ENCODE measurements around the gene SNRPN.
"Not testable (repeated sequence)": the region's sequence is repeated elsewhere in the genome, so short reads cannot be mapped to it uniquely, and the experiment has no call there.

The SNRPN gene

GRCh38 chr15:24938224-24938623, 16.6 kb upstream of the SNRPN start:
- H3K36me3 ChIP-seq (ENCODE audit: control insufficient read depth, insufficient read depth, low read length); H3K9me3 ChIP-seq (ENCODE audit: control insufficient read depth, low read length); H3K27me3 ChIP-seq (replicated peaks; ENCODE audit: control insufficient read depth, insufficient read depth, low read length, poor library complexity, severe bottlenecking); H3K27ac ChIP-seq (ENCODE audit: insufficient read depth, low read length, poor library complexity, severe bottlenecking); DNase-seq; H3K4me3 ChIP-seq (ENCODE audit: insufficient read depth, low read depth, low read length, poor library complexity, severe bottlenecking); H3K4me1 ChIP-seq (ENCODE audit: control insufficient read depth, insufficient read depth, low read length, poor library complexity, severe bottlenecking): not testable (repeated sequence)

- no peaks in the 10 kb centered on the region for H3K36me3 ChIP-seq (ENCODE audit: control insufficient read depth, insufficient read depth, low read length)
Observed at GRCh38 chr15:24940236-24940635, 14.6 kb upstream of the SNRPN start.

GRCh38 chr15:24943361-24943760, 11.4 kb upstream of the SNRPN start:
- no peaks in the 10 kb centered on the region for H3K9me3 ChIP-seq (ENCODE audit: control insufficient read depth, low read length)
- no peak for DNase-seq

More at GRCh38 chr15:24940236-24940635, 14.6 kb upstream of the SNRPN start:
- Histone ChIP-seq H3K27ac (ENCODE audit: insufficient read depth, low read length, poor library complexity, severe bottlenecking) (no peak overlapping the region), H3K4me1 (ENCODE audit: control insufficient read depth, insufficient read depth, low read length, poor library complexity, severe bottlenecking) (no peaks in the 10 kb centered on the region), H3K27me3 (replicated peaks; ENCODE audit: control insufficient read depth, insufficient read depth, low read length, poor library complexity, severe bottlenecking) (no peaks in the 10 kb centered on the region), H3K9me3 (ENCODE audit: control insufficient read depth, low read length) (no peaks in the 10 kb centered on the region), H3K4me3 (ENCODE audit: insufficient read depth, low read depth, low read length, poor library complexity, severe bottlenecking) (no peak overlapping the region)
- DNase-seq = no peak

GRCh38 chr15:24944954-24945353, 9.8 kb upstream of the SNRPN start:
- DNase-seq = no peak
- H3K27ac ChIP-seq (ENCODE audit: insufficient read depth, low read length, poor library complexity, severe bottlenecking) = no peak overlapping the region

More at GRCh38 chr15:24943361-24943760, 11.4 kb upstream of the SNRPN start:
- Histone ChIP-seq H3K4me3 (ENCODE audit: insufficient read depth, low read depth, low read length, poor library complexity, severe bottlenecking) (no peak overlapping the region), H3K36me3 (ENCODE audit: control insufficient read depth, insufficient read depth, low read length) (no peaks in the 10 kb centered on the region), H3K27ac (ENCODE audit: insufficient read depth, low read length, poor library complexity, severe bottlenecking) (no peak overlapping the region), H3K4me1 (ENCODE audit: control insufficient read depth, insufficient read depth, low read length, poor library complexity, severe bottlenecking) (no peaks in the 10 kb centered on the region), H3K27me3 (replicated peaks; ENCODE audit: control insufficient read depth, insufficient read depth, low read length, poor library complexity, severe bottlenecking) (no peaks in the 10 kb centered on the region)

GRCh38 chr15:24945711-24946110, 9.1 kb upstream of the SNRPN start:
- H3K4me1 ChIP-seq (ENCODE audit: control insufficient read depth, insufficient read depth, low read length, poor library complexity, severe bottlenecking) = no peaks in the 10 kb centered on the region

More at GRCh38 chr15:24944954-24945353, 9.8 kb upstream of the SNRPN start:
- no peaks in the 10 kb centered on the region for H3K4me1 ChIP-seq (ENCODE audit: control insufficient read depth, insufficient read depth, low read length, poor library complexity, severe bottlenecking)
- no peaks in the 10 kb centered on the region for H3K9me3 ChIP-seq (ENCODE audit: control insufficient read depth, low read length)
- no peaks in the 10 kb centered on the region for H3K36me3 ChIP-seq (ENCODE audit: control insufficient read depth, insufficient read depth, low read length)
- H3K4me3 ChIP-seq (ENCODE audit: insufficient read depth, low read depth, low read length, poor library complexity, severe bottlenecking) = no peak overlapping the region
- no peaks in the 10 kb centered on the region for H3K27me3 ChIP-seq (replicated peaks; ENCODE audit: control insufficient read depth, insufficient read depth, low read length, poor library complexity, severe bottlenecking)

GRCh38 chr15:24948495-24948894, 6.3 kb upstream of the SNRPN start:
- H3K4me1 ChIP-seq (ENCODE audit: control insufficient read depth, insufficient read depth, low read length, poor library complexity, severe bottlenecking) = no peaks in the 10 kb centered on the region
- no peak overlapping the region for H3K27ac ChIP-seq (ENCODE audit: insufficient read depth, low read length, poor library complexity, severe bottlenecking)
- no peak for DNase-seq
- no peaks in the 10 kb centered on the region for H3K9me3 ChIP-seq (ENCODE audit: control insufficient read depth, low read length)
- H3K4me3 ChIP-seq (ENCODE audit: insufficient read depth, low read depth, low read length, poor library complexity, severe bottlenecking) = no peak overlapping the region
- no peaks in the 10 kb centered on the region for H3K36me3 ChIP-seq (ENCODE audit: control insufficient read depth, insufficient read depth, low read length)
- no peaks in the 10 kb centered on the region for H3K27me3 ChIP-seq (replicated peaks; ENCODE audit: control insufficient read depth, insufficient read depth, low read length, poor library complexity, severe bottlenecking)

More at GRCh38 chr15:24945711-24946110, 9.1 kb upstream of the SNRPN start:
- H3K27me3 ChIP-seq (replicated peaks; ENCODE audit: control insufficient read depth, insufficient read depth, low read length, poor library complexity, severe bottlenecking) = no peaks in the 10 kb centered on the region
- no peaks in the 10 kb centered on the region for H3K9me3 ChIP-seq (ENCODE audit: control insufficient read depth, low read length)
- DNase-seq = no peak
- no peaks in the 10 kb centered on the region for H3K36me3 ChIP-seq (ENCODE audit: control insufficient read depth, insufficient read depth, low read length)
- no peak overlapping the region for H3K4me3 ChIP-seq (ENCODE audit: insufficient read depth, low read depth, low read length, poor library complexity, severe bottlenecking)
- no peak overlapping the region for H3K27ac ChIP-seq (ENCODE audit: insufficient read depth, low read length, poor library complexity, severe bottlenecking)

- peak overlapping the region; percentile 88 for H3K27ac ChIP-seq (ENCODE audit: insufficient read depth, low read length, poor library complexity, severe bottlenecking)
- no peaks in the 10 kb centered on the region for H3K27me3 ChIP-seq (replicated peaks; ENCODE audit: control insufficient read depth, insufficient read depth, low read length, poor library complexity, severe bottlenecking)
- H3K9me3 ChIP-seq (ENCODE audit: control insufficient read depth, low read length) = no peaks in the 10 kb centered on the region
- no peaks in the 10 kb centered on the region for H3K4me1 ChIP-seq (ENCODE audit: control insufficient read depth, insufficient read depth, low read length, poor library complexity, severe bottlenecking)
- peak overlapping the region; percentile 71 for H3K4me3 ChIP-seq (ENCODE audit: insufficient read depth, low read depth, low read length, poor library complexity, severe bottlenecking)
- DNase-seq = peak; percentile 4 to 11 (median 6)
- no peaks in the 10 kb centered on the region for H3K36me3 ChIP-seq (ENCODE audit: control insufficient read depth, insufficient read depth, low read length)
Observed at GRCh38 chr15:24955531-24955921, 739 bp downstream of the SNRPN start.

GRCh38 chr15:24956111-24956838, 1.5 kb downstream of the SNRPN start:
- no peaks in the 10 kb centered on the region for H3K4me1 ChIP-seq (ENCODE audit: control insufficient read depth, insufficient read depth, low read length, poor library complexity, severe bottlenecking)
- H3K27ac ChIP-seq (ENCODE audit: insufficient read depth, low read length, poor library complexity, severe bottlenecking) = peak overlapping the region; percentile 88
- H3K4me3 ChIP-seq (ENCODE audit: insufficient read depth, low read depth, low read length, poor library complexity, severe bottlenecking) = peak overlapping the region; percentile 71
- no peaks in the 10 kb centered on the region for H3K27me3 ChIP-seq (replicated peaks; ENCODE audit: control insufficient read depth, insufficient read depth, low read length, poor library complexity, severe bottlenecking)
- H3K9me3 ChIP-seq (ENCODE audit: control insufficient read depth, low read length) = no peaks in the 10 kb centered on the region
- peak; percentile 55 to 58 (median 56) for DNase-seq
- no peaks in the 10 kb centered on the region for H3K36me3 ChIP-seq (ENCODE audit: control insufficient read depth, insufficient read depth, low read length)

GRCh38 chr15:24957691-24958090, 2.9 kb downstream of the SNRPN start:
- no peak overlapping the region for H3K27ac ChIP-seq (ENCODE audit: insufficient read depth, low read length, poor library complexity, severe bottlenecking)
- no peak for DNase-seq

GRCh38 chr15:24961967-24962366, 7.2 kb downstream of the SNRPN start:
- H3K4me3 ChIP-seq (ENCODE audit: insufficient read depth, low read depth, low read length, poor library complexity, severe bottlenecking) = no peak overlapping the region
- H3K36me3 ChIP-seq (ENCODE audit: control insufficient read depth, insufficient read depth, low read length) = peaks cover 26% of the 10 kb centered on the region
- H3K27me3 ChIP-seq (replicated peaks; ENCODE audit: control insufficient read depth, insufficient read depth, low read length, poor library complexity, severe bottlenecking) = no peaks in the 10 kb centered on the region
- H3K27ac ChIP-seq (ENCODE audit: insufficient read depth, low read length, poor library complexity, severe bottlenecking) = no peak overlapping the region
- H3K9me3 ChIP-seq (ENCODE audit: control insufficient read depth, low read length) = no peaks in the 10 kb centered on the region
- no peaks in the 10 kb centered on the region for H3K4me1 ChIP-seq (ENCODE audit: control insufficient read depth, insufficient read depth, low read length, poor library complexity, severe bottlenecking)
- no peak for DNase-seq

More at GRCh38 chr15:24957691-24958090, 2.9 kb downstream of the SNRPN start:
- Histone ChIP-seq H3K4me3 (ENCODE audit: insufficient read depth, low read depth, low read length, poor library complexity, severe bottlenecking) (no peak overlapping the region), H3K27me3 (replicated peaks; ENCODE audit: control insufficient read depth, insufficient read depth, low read length, poor library complexity, severe bottlenecking) (no peaks in the 10 kb centered on the region), H3K9me3 (ENCODE audit: control insufficient read depth, low read length) (no peaks in the 10 kb centered on the region), H3K36me3 (ENCODE audit: control insufficient read depth, insufficient read depth, low read length) (peaks cover 5% of the 10 kb centered on the region), H3K4me1 (ENCODE audit: control insufficient read depth, insufficient read depth, low read length, poor library complexity, severe bottlenecking) (no peaks in the 10 kb centered on the region)

Data from effector memory CD4-positive, alpha-beta T cell (primary cell).